Retina (tissue), 1 donor: Measurements from ENCODE around the gene WDR36.
A peak's percentile ranks its signal among the peaks of the same experiment; 100 is the strongest.

Source experiments
- DNase-seq: peaks from one replicate; pipeline ENCODE4 v3.0.0-alpha.2; 2016

Gene WDR36

DNA sequence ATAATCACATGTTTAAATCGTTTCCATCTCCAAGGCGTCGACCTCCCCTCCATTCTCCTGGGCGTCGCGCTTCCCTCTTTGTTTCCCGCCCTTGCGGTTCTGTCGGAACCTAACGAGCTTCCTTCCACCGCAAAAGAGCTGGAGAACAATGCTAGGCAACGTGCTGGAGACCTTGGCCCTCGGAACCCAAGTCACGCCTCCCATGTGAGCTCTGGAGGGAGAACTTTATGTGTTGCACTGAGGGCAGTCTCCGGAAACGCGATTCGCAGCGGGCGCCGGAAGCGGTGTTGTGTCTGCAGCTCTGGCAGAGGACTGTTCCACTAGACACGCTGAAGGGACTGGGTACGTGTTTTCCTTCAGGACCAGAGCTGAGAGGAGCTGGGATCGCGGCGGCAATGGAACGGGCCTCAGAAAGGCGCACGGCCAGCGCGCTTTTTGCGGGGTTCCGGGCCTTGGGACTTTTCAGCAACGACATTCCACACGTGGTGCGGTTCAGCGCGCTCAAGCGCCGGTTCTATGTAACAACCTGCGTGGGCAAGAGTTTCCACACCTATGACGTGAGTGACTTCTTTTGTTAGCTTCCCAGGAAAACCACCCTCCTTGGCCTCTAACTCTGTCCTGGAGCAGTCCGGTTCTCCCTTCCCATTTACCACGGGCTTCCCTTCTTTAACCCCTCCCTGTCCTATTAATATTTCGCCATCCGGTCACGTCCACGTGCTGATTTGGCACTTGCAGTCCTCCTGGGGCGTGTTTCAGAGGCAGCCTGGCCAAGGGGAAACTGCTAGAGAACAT is at the start of gene WDR36:
WDR36 (plus strand) TSS at position 287 of the 792 bp plus-strand sequence; CDS start at position 396, 109 bp downstream.
- peak; percentile 95 for DNase-seq

DNA sequence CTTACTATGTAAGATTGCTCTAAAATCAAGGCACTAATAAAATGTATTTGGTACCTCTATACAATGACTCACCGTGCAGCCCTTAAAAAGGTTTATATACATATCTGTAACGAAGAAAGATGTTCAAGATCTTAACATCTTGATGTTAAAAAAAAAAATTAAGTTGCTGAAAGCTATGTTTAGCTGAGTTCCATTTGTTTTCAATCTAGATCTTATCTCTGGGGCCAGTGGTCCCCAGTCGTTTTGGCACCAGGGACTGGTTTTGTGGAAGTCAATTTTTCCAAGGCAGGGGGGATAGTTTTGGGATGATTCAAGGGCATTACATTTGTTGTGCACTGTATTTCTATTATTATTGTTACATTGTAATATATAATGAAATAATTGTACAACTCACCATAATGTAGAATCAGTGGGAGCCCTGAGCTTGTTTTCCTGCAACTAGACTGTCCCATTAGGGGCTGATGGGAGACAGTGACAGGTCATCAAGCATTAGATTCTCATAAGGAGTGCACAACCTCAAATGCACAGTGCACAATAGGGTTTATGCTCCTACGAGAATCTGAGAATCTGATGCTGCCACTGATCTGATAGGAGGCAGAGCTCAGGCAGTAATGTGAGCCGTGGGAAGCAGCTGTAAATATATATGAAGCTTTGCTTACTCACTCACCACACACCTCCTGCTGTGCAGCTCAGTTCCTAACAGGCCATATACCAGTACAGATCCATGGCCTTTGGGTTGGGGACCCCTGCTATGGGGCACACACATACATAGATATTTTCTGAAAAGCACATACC is 48.2 kb upstream of the WDR36 start:
- peak; percentile 12 for DNase-seq

DNA sequence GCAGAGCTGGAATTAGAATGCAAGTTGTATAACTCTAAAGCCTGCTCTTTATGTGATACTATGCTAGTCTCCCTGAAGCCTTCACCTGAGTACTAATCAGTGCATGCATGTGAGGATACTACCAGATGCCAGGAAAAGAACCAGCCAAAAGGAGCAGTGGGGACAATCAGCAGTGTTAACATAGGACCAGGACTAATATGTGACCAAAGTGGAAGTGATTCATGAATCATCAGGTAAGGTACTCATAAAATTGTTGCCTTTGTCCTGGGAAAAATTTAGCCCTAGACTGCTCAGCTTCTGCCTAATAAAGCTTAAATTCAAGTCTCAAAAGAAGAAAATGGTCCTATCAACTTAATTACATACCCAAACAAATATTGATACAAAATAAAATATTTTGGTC is 34.1 kb upstream of the WDR36 start:
- no peak for DNase-seq

DNA sequence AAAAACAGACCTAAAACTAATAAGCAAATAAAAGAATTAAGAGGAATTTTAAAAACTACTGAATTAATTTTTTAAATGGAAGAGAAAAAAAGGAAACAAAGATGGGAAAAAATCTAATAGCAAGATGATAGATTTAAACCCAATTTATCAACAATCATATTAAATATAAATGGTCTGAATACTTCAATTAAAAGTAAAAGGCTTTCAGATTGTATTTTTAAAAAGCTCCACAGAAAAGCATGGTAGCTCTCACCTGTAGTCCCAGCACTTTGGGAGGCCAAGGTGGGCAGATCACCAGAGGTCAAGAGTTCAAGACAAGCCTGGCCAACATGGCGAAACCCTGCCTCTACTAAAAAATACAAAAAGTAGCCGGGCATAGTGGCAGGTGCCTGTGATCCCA is 32.0 kb upstream of the WDR36 start:
- DNase-seq = no peak

- no peak for DNase-seq
These were observed 30.5 kb upstream of the WDR36 start for GRCh38 chr5:111061618-111062017.

GRCh38 chr5:111063709-111064322 is 28.3 kb upstream of the WDR36 start:
- DNase-seq = no peak

- no peak for DNase-seq
These were observed 25.7 kb upstream of the WDR36 start for GRCh38 chr5:111066261-111066938.

DNA sequence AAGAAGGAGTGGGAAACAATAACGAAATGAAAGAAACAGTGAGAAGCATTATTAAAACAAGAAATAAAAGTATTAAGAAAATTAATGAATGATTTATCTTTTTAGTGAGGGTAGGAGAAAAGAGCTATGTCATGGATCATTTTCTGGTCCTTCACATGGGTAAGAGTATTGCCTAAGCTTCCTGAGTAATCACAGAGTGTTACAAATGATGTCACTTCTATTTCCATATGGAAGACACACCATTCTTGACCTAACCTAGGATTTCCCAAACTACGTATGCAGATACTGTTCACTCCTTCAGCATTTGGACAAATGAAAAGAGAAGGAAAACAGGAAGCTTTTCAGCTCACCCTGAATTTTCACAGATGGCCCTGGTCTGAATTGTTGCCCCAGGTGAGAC is 23.9 kb upstream of the WDR36 start:
- no peak for DNase-seq

DNA sequence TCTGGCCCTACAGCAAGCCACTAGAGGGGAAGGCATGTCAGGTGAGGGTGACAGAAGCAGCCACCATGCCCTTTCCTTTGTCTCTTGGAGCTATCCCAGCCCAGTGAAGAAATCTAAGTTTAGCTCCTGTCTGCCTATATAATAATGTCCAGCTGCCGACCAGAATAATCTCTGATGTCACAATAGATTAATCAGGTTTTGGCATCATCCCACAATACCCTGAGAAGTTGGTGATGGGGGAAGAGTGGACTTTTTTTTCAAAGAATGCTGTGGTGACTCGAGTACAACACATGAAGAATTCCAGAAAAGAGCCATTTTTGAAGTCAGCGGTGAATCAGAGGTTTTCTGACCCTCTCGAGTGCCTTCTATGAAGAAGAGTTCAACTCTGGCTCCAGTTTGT is 22.3 kb upstream of the WDR36 start:
- DNase-seq = peak; percentile 54

DNA sequence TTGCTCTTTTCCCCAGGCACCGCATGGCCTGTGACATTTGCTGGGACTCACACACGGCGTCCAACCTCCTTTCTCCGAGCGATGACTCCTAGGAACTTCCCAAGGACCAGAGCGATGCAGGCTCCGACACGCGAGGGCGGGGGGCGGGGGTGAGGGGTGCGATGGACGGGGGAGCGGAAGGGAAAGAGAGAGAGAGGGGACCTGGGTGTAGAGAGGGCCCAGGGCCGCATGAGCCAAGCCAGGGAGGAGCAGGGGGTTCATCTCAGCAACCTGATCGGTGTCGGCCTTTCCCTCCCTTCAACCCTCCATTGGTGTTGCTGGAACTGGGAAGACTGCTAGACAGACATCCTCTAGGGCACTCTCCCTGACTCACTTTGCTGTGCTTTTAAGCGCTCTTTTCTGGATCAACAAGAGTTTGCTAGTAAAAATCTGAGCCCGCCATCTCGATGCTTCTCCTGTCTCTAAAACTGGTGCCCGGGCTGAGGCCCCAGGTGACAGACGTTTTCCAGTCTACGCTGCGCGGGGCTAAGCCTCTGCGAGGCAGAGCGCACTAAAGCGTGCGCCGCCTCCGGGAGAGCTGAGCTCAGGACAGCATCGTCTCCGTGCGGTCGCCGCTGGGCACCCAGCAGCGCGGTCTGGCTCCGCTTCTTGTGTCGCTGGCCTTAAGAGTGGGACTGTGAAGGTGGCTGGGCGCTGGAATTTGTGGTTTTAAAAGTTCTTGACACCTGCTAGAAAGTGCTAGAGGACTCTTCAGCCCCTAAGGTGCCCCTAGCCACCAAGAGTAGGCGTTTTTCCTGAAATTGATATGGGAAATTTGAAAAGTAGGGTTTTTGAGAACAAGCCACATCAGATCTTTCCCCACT is 21.6 kb upstream of the WDR36 start:
- peak; percentile 85 for DNase-seq

- DNase-seq = no peak
These were observed 20.7 kb upstream of the WDR36 start, which contains the start of gene TSLP for GRCh38 chr5:111071413-111071812. TSLP (plus strand) TSS chr5:111071713; CDS start chr5:111071891, 178 bp downstream.

DNA sequence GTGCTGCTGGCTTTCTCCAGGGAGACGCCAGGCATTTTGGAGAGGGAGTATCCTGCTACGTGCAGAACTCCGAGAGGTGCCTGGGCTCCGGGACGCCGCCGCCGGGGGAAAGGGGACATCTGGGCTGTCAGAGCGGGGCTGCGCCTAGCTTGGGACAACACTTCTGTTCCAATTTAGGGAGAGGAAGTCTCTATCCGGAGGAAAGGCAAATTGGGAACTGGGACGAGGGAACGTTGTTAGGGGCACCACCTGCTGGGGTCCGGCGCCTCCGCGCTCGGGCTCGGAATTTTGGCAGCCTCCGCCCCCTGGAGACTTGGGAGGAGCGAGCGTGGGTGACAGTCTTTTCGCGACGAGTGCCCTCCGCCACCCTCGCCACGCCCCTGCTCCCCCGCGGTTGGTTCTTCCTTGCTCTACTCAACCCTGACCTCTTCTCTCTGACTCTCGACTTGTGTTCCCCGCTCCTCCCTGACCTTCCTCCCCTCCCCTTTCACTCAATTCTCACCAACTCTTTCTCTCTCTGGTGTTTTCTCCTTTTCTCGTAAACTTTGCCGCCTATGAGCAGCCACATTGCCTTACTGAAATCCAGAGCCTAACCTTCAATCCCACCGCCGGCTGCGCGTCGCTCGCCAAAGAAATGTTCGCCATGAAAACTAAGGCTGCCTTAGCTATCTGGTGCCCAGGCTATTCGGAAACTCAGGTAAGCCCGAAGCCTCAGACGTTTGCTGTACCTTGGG is 19.0 kb upstream of the WDR36 start:
- peak; percentile 78 for DNase-seq

GRCh38 chr5:111074244-111074643 is 17.9 kb upstream of the WDR36 start:
- DNase-seq = no peak

DNA sequence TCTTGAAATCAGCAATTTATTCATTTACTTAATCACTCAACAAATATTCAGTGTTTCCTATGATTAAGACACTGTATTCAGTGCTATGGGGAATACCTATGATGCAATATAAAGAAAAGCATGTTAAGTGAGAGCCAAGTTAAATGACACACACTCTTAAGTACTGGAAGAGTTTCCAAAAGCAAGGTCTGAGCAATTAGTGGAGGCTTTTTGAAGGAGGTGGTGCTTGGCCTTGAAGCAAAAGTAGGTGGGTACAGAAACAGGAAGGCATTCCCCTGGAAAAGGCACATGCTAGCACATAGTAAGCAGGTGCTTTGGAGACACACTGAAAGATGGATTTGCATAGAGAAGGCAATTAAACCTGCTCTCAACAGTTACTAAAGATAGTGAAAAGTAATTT is 16.6 kb upstream of the WDR36 start:
- no peak for DNase-seq

GRCh38 chr5:111076091-111076490 is 16.1 kb upstream of the WDR36 start:
- no peak for DNase-seq

DNA sequence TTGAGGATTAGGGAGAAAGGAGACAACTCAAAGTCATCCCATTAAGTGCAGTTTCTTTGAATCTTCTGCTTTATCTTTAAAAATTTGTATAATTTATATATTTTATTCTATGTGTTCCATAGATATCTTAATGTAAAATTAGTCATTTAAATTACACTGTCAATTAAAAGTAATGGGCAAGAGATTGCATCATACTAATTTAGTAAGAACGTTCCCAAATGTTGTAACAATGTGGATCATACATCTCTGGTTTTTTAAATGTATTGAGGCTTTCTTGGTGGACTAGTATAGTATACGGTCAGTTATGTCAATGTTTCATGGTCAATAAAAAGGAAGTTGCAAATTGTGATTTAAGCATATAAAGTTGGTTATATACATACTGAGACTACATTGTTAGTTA is 14.5 kb upstream of the WDR36 start:
- no peak for DNase-seq

DNA sequence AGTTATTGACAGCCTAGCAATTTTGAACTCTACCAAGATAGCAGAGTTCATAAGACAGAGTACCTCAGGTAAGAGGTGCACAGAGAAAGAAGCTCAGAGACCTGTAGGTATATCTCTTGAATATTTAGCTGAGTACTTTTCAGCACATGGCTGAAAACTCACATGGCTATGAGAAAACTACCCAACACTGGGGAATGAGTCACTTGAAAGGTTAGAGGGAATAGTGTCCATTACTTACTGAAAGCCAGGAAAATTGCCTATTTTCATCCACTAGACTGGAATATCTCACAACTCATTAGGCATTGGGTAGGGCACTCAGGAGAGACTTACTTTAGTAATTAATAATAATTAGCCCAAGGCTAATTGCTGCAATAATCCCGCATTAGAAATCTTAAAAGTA is 12.3 kb upstream of the WDR36 start:
- DNase-seq = no peak

DNA sequence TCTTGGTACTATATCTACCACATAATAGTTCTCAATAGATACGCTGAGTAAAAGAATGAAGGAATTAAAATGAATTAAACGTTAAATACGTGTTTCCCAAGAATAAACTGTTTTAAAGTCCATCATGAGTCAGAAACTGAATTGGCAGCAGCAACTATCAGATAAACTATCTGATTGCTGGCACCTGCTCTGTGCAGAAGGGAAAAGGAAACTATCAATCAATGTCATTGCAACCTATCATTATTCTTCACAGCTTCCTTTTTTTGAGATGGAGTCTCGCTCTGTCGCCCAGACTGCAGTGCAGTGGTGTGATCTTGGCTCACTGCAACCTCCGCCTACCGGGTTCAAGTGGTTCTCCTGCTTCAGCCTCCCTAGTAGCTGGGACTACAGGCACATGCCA is 8.8 kb upstream of the WDR36 start:
- DNase-seq = no peak

DNA sequence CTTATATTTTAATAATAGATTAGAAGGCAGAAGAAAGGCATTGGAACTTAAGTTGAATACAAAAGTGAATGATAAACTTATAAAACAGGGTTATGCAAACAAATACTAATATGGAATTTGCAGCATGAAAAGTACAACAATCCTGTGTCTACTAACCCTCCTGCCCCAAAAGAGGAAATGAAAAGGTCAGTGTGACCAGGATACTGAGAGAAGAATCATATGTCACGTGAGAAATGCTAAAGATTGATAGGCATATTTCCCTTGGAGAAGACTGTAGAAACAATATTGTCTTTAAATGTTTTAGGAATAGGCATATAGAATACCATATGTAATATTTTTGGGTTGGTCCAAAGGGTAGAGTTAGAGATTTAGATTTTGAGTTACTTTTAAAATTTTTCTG is 3.8 kb downstream of the WDR36 start:
- no peak for DNase-seq

GRCh38 chr5:111099058-111099778 is 7.1 kb downstream of the WDR36 start:
- DNase-seq = no peak
